Right cardiac atrium (tissue), 5 donors: Measurements from ENCODE around the gene LRRC45. TPM values are rescaled to one million over a fixed set of nuclear protein-coding genes. Genes with fewer than 3 reads are reported as not detected.
A peak's percentile ranks its signal among the peaks of the same experiment; 100 is the strongest.

Experiments used
- ATAC-seq, 2 donors: fragments of 200-7000 bp; cut with Tn5 transposase; one replicate each; pipeline versions ENCODE4 v1.8.0 to v1.9.1; 2020; ENCODE audit warnings: moderate library complexity in 2 of 2, mild to moderate bottlenecking in 1 of 2
- DNase-seq, 3 donors: peaks; one replicate each; pipeline ENCODE4 v3.0.0-alpha.2; 2020
- H3K27ac ChIP-seq: one replicate; pipeline ENCODE4 v1.5.1; 2013; ENCODE audit warnings: mild to moderate bottlenecking, low read length, control low read depth, moderate library complexity
- H3K27me3 ChIP-seq: one replicate; pipeline ENCODE4 v1.6.1; 2013; ENCODE audit not compliant: control insufficient read depth, insufficient read depth
- H3K4me1 ChIP-seq: one replicate; pipeline ENCODE4 v1.6.1; 2013; ENCODE audit warnings: low read length; ENCODE audit not compliant: control insufficient read depth, insufficient read depth
- H3K4me3 ChIP-seq: one replicate; pipeline ENCODE4 v1.5.1; 2013; ENCODE audit warnings: low read length, control low read depth
- H3K9me3 ChIP-seq: one replicate; pipeline ENCODE4 v1.6.1; 2013; ENCODE audit warnings: low read length; ENCODE audit not compliant: control insufficient read depth
- WGBS: extraction: QIAGEN DNeasy Blood & Tissue Kit; methylation state at CpG from one replicate; pipeline ENCODE4 v1.1.7; 2013; 5-methylcytosine and 5-hydroxymethylcytosine counted together
- intact Hi-C, 4 donors: fragments of 100-400 bp; cut with DNase I; formaldehyde crosslinking; loops; one replicate each; pipeline versions ENCODE4 v1.11.0 to v1.14.0; 2022 to 2023
- polyA plus RNA-seq: library from polyadenylated mRNA; stranded (reverse); fragments of 200-250 nt; gene quantifications from one replicate; pipeline ENCODE4 v1.2.3, GENCODE V29; 2013
- total RNA-seq, 4 donors: library from RNA; stranded (reverse); fragmentation: NEBNext Ultra II Directional; extraction: Animal tissue kit (Norgen Biotek cat#: 25700); gene quantifications; one replicate each; pipeline ENCODE4 v1.2.1, GENCODE V29; 2021
- donor health status: healthy with polysubstance abuse.
- donor health status: DM: no; HTN: yes; CAD: no.
- donor health status: DM: no; HTN: no; CAD: no.
- donor health status: DM: no; HTN: yes; CAD: no; lungs with severe emphysema.
- donor health status: DM: yes; HTN: yes; CAD: no.

The LRRC45 gene
- total and polyA plus RNA-seq, 5 donors: 3.2 to 6.7 (median 5.5) TPM

- H3K9me3 ChIP-seq: no peaks in the 10 kb centered on the region
- H3K27ac ChIP-seq: no peak overlapping the region
- ATAC-seq (no peak), DNase-seq (no peak)
- intact Hi-C loops: no loop called here
- WGBS: 94% methylated on average over 26 of the region's 26 CpGs
- no peaks in the 10 kb centered on the region for H3K27me3 ChIP-seq
- H3K4me3 ChIP-seq: no peak overlapping the region
- no peaks in the 10 kb centered on the region for H3K4me1 ChIP-seq
These were observed 39.3 kb upstream of the LRRC45 start for GRCh38 chr17:81983639-81984373.

- DNase-seq: no peak
- peak in 1 of 2 donors; percentile 24 for ATAC-seq
- intact Hi-C loops: no loop called here
- Histone ChIP-seq H3K4me3 (no peak overlapping the region), H3K9me3 (no peaks in the 10 kb centered on the region), H3K27ac (no peak overlapping the region), H3K27me3 (no peaks in the 10 kb centered on the region), H3K4me1 (no peaks in the 10 kb centered on the region)
- 93% methylated on average over 21 of the region's 21 CpGs for WGBS
These were observed 38.2 kb upstream of the LRRC45 start for GRCh38 chr17:81984773-81985410.

- WGBS: 97% methylated on average over 26 of the region's 26 CpGs
- H3K9me3 ChIP-seq: no peaks in the 10 kb centered on the region
- H3K4me3 ChIP-seq: no peak overlapping the region
- intact Hi-C loops: no loop called here
- no peaks in the 10 kb centered on the region for H3K27me3 ChIP-seq
- ATAC-seq: no peak
- no peak overlapping the region for H3K27ac ChIP-seq
- no peak for DNase-seq
- no peaks in the 10 kb centered on the region for H3K4me1 ChIP-seq
These were observed 36.5 kb upstream of the LRRC45 start for GRCh38 chr17:81986606-81987005.

GRCh38 chr17:81987161-81987770, 35.8 kb upstream of the LRRC45 start:
- intact Hi-C loops: no loop called here
- Histone ChIP-seq H3K27me3 (no peaks in the 10 kb centered on the region), H3K27ac (no peak overlapping the region), H3K4me3 (no peak overlapping the region), H3K4me1 (no peaks in the 10 kb centered on the region), H3K9me3 (no peaks in the 10 kb centered on the region)
- 92% methylated on average over 26 of the region's 26 CpGs for WGBS
- DNase-seq (no peak), ATAC-seq (no peak)

GRCh38 chr17:81990836-81991683, 32.0 kb upstream of the LRRC45 start:
- no peaks in the 10 kb centered on the region for H3K4me1 ChIP-seq
- no peak overlapping the region for H3K27ac ChIP-seq
- H3K27me3 ChIP-seq: no peaks in the 10 kb centered on the region
- ATAC-seq: no peak
- no peaks in the 10 kb centered on the region for H3K9me3 ChIP-seq
- H3K4me3 ChIP-seq: no peak overlapping the region
- 86% methylated on average over 25 of the region's 25 CpGs for whole genome bisulfite sequencing
- DNase-seq: peak in 1 of 3 donors; percentile 46
- intact Hi-C loops: no loop called here

- peak; percentile 71 to 81 for ATAC-seq
- no peaks in the 10 kb centered on the region for H3K27me3 ChIP-seq
- H3K4me3 ChIP-seq: no peak overlapping the region
- H3K9me3 ChIP-seq: no peaks in the 10 kb centered on the region
- peak; percentile 77 to 86 (median 85) for DNase-seq
- intact Hi-C loops: no loop called here
- H3K27ac ChIP-seq: peak overlapping the region; percentile 28
- 45% methylated on average over 31 of the region's 31 CpGs for WGBS
- no peaks in the 10 kb centered on the region for H3K4me1 ChIP-seq
These were observed 31.3 kb upstream of the LRRC45 start for GRCh38 chr17:81991684-81992305.

- Histone ChIP-seq H3K27me3 (no peaks in the 10 kb centered on the region), H3K27ac (no peak overlapping the region), H3K9me3 (no peaks in the 10 kb centered on the region), H3K4me3 (no peak overlapping the region), H3K4me1 (no peaks in the 10 kb centered on the region)
- DNase-seq (no peak), ATAC-seq (no peak)
- 78% methylated on average over 31 of the region's 31 CpGs for WGBS
- intact Hi-C loops: no loop called here
These were observed 30.6 kb upstream of the LRRC45 start for GRCh38 chr17:81992306-81993102.

- DNase-seq (peak in 2 of 3 donors; percentile 5 to 46), ATAC-seq (no peak)
- H3K27me3 ChIP-seq: no peaks in the 10 kb centered on the region
- intact Hi-C loops: no loop called here
- H3K9me3 ChIP-seq: no peaks in the 10 kb centered on the region
- H3K4me3 ChIP-seq: no peak overlapping the region
- H3K4me1 ChIP-seq: no peaks in the 10 kb centered on the region
- H3K27ac ChIP-seq: no peak overlapping the region
- 93% methylated on average over 37 of the region's 37 CpGs for WGBS
These were observed 29.1 kb upstream of the LRRC45 start for GRCh38 chr17:81993729-81994592.

GRCh38 chr17:81994593-81995462, 28.3 kb upstream of the LRRC45 start:
- no peak overlapping the region for H3K27ac ChIP-seq
- H3K4me3 ChIP-seq: no peak overlapping the region
- H3K27me3 ChIP-seq: no peaks in the 10 kb centered on the region
- no peaks in the 10 kb centered on the region for H3K4me1 ChIP-seq
- no peaks in the 10 kb centered on the region for H3K9me3 ChIP-seq
- intact Hi-C loops: no loop called here
- ATAC-seq (no peak), DNase-seq (peak in 2 of 3 donors; percentile 10 to 45)
- 87% methylated on average over 39 of the region's 39 CpGs for WGBS
